ENCODE data around the gene FAM180A.

The FAM180A gene

GRCh38 chr7:135771961-135772638, 23.5 kb upstream of the FAM180A start:
- H3K4me3 ChIP-seq (ENCODE audit: low read depth, low read length): no peak overlapping the region
- peak; percentile 37 for TF ChIP-seq MYC (IDR thresholded peaks at IDR 0.05; ENCODE audit: low read depth, low read length)
- 0 out of 2 replicates have a peak, but pooled peaks have one; percentile 6 for TF ChIP-seq MAX (IDR thresholded peaks at IDR 0.05; ENCODE audit: low read depth, low read length)
- no peak for TF ChIP-seq POLR2A (IDR thresholded peaks at IDR 0.05; ENCODE audit: extremely low read depth, insufficient read length)
- peak; percentile 89 for DNase-seq (ENCODE audit: low read depth)

GRCh38 chr7:135771051-135771450, 22.4 kb upstream of the FAM180A start:
- no peak for TF ChIP-seq MAX (IDR thresholded peaks at IDR 0.05; ENCODE audit: low read depth, low read length)
- TF ChIP-seq MYC (IDR thresholded peaks at IDR 0.05; ENCODE audit: low read depth, low read length): no peak
- TF ChIP-seq CTCF (IDR thresholded peaks at IDR 0.05; ENCODE audit: low read depth, low read length): no peak
- TF ChIP-seq POLR2A (IDR thresholded peaks at IDR 0.05; ENCODE audit: extremely low read depth, insufficient read length): no peak
- DNase-seq (ENCODE audit: low read depth): no peak
- H3K4me3 ChIP-seq (ENCODE audit: low read depth, low read length): no peak overlapping the region

GRCh38 chr7:135770139-135770710, 21.6 kb upstream of the FAM180A start:
- DNase-seq (ENCODE audit: low read depth): no peak
- TF ChIP-seq MAX (IDR thresholded peaks at IDR 0.05; ENCODE audit: low read depth, low read length): no peak
- no peak for TF ChIP-seq CTCF (IDR thresholded peaks at IDR 0.05; ENCODE audit: low read depth, low read length)
- no peak for TF ChIP-seq MYC (IDR thresholded peaks at IDR 0.05; ENCODE audit: low read depth, low read length)
- no peak for TF ChIP-seq POLR2A (IDR thresholded peaks at IDR 0.05; ENCODE audit: extremely low read depth, insufficient read length)
- H3K4me3 ChIP-seq (ENCODE audit: low read depth, low read length): no peak overlapping the region

GRCh38 chr7:135769005-135769802, 20.6 kb upstream of the FAM180A start:
- H3K4me3 ChIP-seq (ENCODE audit: low read depth, low read length): no peak overlapping the region
- no peak for TF ChIP-seq POLR2A (IDR thresholded peaks at IDR 0.05; ENCODE audit: extremely low read depth, insufficient read length)
- TF ChIP-seq MYC (IDR thresholded peaks at IDR 0.05; ENCODE audit: low read depth, low read length): no peak
- TF ChIP-seq MAX (IDR thresholded peaks at IDR 0.05; ENCODE audit: low read depth, low read length): no peak
- TF ChIP-seq CTCF (IDR thresholded peaks at IDR 0.05; ENCODE audit: low read depth, low read length): no peak
- no peak for DNase-seq (ENCODE audit: low read depth)

GRCh38 chr7:135768467-135768866, 19.9 kb upstream of the FAM180A start:
- no peak for DNase-seq (ENCODE audit: low read depth)
- TF ChIP-seq MAX (IDR thresholded peaks at IDR 0.05; ENCODE audit: low read depth, low read length) (no peak), POLR2A (IDR thresholded peaks at IDR 0.05; ENCODE audit: extremely low read depth, insufficient read length) (no peak)
- H3K4me3 ChIP-seq (ENCODE audit: low read depth, low read length): no peak overlapping the region

GRCh38 chr7:135768064-135768463, 19.5 kb upstream of the FAM180A start:
- no peak for DNase-seq (ENCODE audit: low read depth)
- no peak overlapping the region for H3K4me3 ChIP-seq (ENCODE audit: low read depth, low read length)
- TF ChIP-seq POLR2A (IDR thresholded peaks at IDR 0.05; ENCODE audit: extremely low read depth, insufficient read length) (no peak), MAX (IDR thresholded peaks at IDR 0.05; ENCODE audit: low read depth, low read length) (no peak), CTCF (IDR thresholded peaks at IDR 0.05; ENCODE audit: low read depth, low read length) (no peak), MYC (IDR thresholded peaks at IDR 0.05; ENCODE audit: low read depth, low read length) (no peak)
